HepG2 (cell line): ENCODE results near the gene COPS6. TPM values are rescaled to one million over a fixed set of nuclear protein-coding genes. Genes with fewer than 3 reads are reported as not detected.

Experiments
- ATM ChIP-seq: fragments of 450-650 bp; IDR thresholded peaks from 2 replicates; pipeline ENCODE4 v1.7.1; 2017; ENCODE audit warnings: mild to moderate bottlenecking, borderline replicate concordance
- CEBPB ChIP-seq: IDR thresholded peaks from 2 replicates; pipeline ENCODE4 v1.6.1; 2011; ENCODE audit warnings: low read depth, low read length, improper control_type of control experiment, borderline replicate concordance
- EP300 ChIP-seq, 3 experiments: sonication (generic) in 1 of 3; formaldehyde crosslinking in 1 of 3; IDR thresholded peaks; 2 replicates each; pipeline versions ENCODE4 v1.5.1 to v1.6.1; 2011 to 2020; ENCODE audit warnings: low read depth in 2 of 3, low read length in 2 of 3, borderline replicate concordance in 1 of 3, improper control_type of control experiment in 1 of 3, mild to moderate bottlenecking in 1 of 3, missing genetic modification reagents in 1 of 3, moderate library complexity in 1 of 3
- FLYWCH1 ChIP-seq: sonication (generic); formaldehyde crosslinking; IDR thresholded peaks from 2 replicates; pipeline ENCODE4 v1.8.1; 2023; ENCODE audit warnings: mild to moderate bottlenecking, missing genetic modification reagents
- GMEB2 ChIP-seq: IDR thresholded peaks from 2 replicates; pipeline ENCODE4 v1.6.1; 2016; ENCODE audit warnings: missing biosample characterization, missing genetic modification reagents, low read depth
- KIAA2018 ChIP-seq: sonication (generic); formaldehyde crosslinking; IDR thresholded peaks from 2 replicates; pipeline ENCODE4 v1.5.0; 2020; ENCODE audit warnings: mild to moderate bottlenecking, missing genetic modification reagents, borderline replicate concordance
- KLF16 ChIP-seq, 2 experiments: sonication (generic) in 1 of 2; formaldehyde crosslinking in 1 of 2; IDR thresholded peaks; 2 replicates each; pipeline versions ENCODE4 v1.6.1 to v1.8.0; 2016 to 2023; ENCODE audit warnings: missing genetic modification reagents in 2 of 2, missing compliant biosample characterization in 1 of 2
- NFYB ChIP-seq: sonication (generic); formaldehyde crosslinking; IDR thresholded peaks from 2 replicates; pipeline ENCODE4 v1.4.0; 2020; ENCODE audit warnings: missing genetic modification reagents
- SAFB2 ChIP-seq: sonication (generic); formaldehyde crosslinking; IDR thresholded peaks from 2 replicates; pipeline ENCODE4 v1.5.1; 2020; ENCODE audit warnings: missing genetic modification reagents, low read depth, mild to moderate bottlenecking, borderline replicate concordance
- YEATS4 ChIP-seq: sonication (generic); formaldehyde crosslinking; IDR thresholded peaks from 2 replicates; pipeline ENCODE4 v1.4.0; 2020; ENCODE audit warnings: missing genetic modification reagents, borderline replicate concordance
- ZFX ChIP-seq: sonication (generic); formaldehyde crosslinking; IDR thresholded peaks from 2 replicates; pipeline ENCODE4 v1.4.0; 2020; ENCODE audit warnings: mild to moderate bottlenecking, low read depth, missing genetic modification reagents, moderate library complexity
- ZNF275 ChIP-seq: sonication (generic); formaldehyde crosslinking; IDR thresholded peaks from 2 replicates; pipeline ENCODE4 v1.8.0; 2022; ENCODE audit warnings: missing genetic modification reagents, mild to moderate bottlenecking, inconsistent platforms, borderline replicate concordance
- ZNF672 ChIP-seq: sonication (generic); formaldehyde crosslinking; IDR thresholded peaks from 2 replicates; pipeline ENCODE4 v1.8.1; 2022; ENCODE audit warnings: missing genetic modification reagents
- ZSCAN5A ChIP-seq: sonication (generic); formaldehyde crosslinking; IDR thresholded peaks from 2 replicates; pipeline ENCODE4 v1.8.0; 2022; ENCODE audit warnings: mild to moderate bottlenecking, missing genetic modification reagents, borderline replicate concordance
- polyA plus RNA-seq, 8 experiments: library from polyadenylated mRNA; depleted of rRNA in 3 of 8; stranded (reverse) in 7 of 8; unstranded in 1 of 8; fragments of >200 nt; fragmentation: Illumina TruSeq in 4 of 8; extraction: Trizol in 4 of 8; gene quantifications; 2 replicates each; pipeline versions ENCODE4 v1.2.1 to v1.2.3, GENCODE V29; 2011 to 2016; ENCODE audit warnings: low read depth in 4 of 8, missing spikeins in 1 of 8, mixed read lengths in 1 of 8; ENCODE audit not compliant: insufficient read depth in 1 of 8
- total RNA-seq, 5 experiments: library from RNA; depleted of rRNA; stranded (reverse); fragments of >200 nt; fragmentation: Illumina TruSeq; extraction: Trizol; gene quantifications; 2 replicates each; pipeline ENCODE4 v1.2.3, GENCODE V29; 2016; ENCODE audit warnings: low read depth in 1 of 5

The COPS6 gene
- total and polyA plus RNA-seq, 2 of the 13 experiments (the other 11 are each of a cell fraction or from before 2014, with no cell fraction given): 33.4 to 117 TPM

- TF ChIP-seq YEATS4 (CRISPR knock-in tag): peak; percentile 83
- TF ChIP-seq NFYB (CRISPR knock-in tag): peak; percentile 65
- no peak for TF ChIP-seq GMEB2 (CRISPR knock-in tag)
- TF ChIP-seq SAFB2: no peak; the same call in 1 of the 2 replicates
- no peak for TF ChIP-seq FLYWCH1 (CRISPR knock-in tag)
- TF ChIP-seq KLF16 (CRISPR knock-in tag; IDR thresholded peaks at IDR 0.05): peak in 1 of 2 experiments; percentile 97; a peak in 2 of 4 replicates
- TF ChIP-seq EP300 (IDR thresholded peaks at IDR 0.05; ENCODE audit: low read depth in 2 of 2, low read length in 2 of 2): peak in 1 of 2 experiments; percentile 100; a peak in 1 of 4 replicates
- peak; percentile 8; the same call in 1 of the 2 replicates for TF ChIP-seq EP300 (CRISPR knock-in tag; IDR thresholded peaks at IDR 0.05; ENCODE audit: borderline replicate concordance)
- TF ChIP-seq ZSCAN5A: no peak
- TF ChIP-seq ZNF672 (CRISPR knock-in tag): no peak
- TF ChIP-seq CEBPB: no peak
- TF ChIP-seq KIAA2018 (CRISPR knock-in tag): no peak
- TF ChIP-seq ZNF275 (CRISPR knock-in tag): peak; percentile 40; the same call in 1 of the 2 replicates
- no peak for TF ChIP-seq ATM
- TF ChIP-seq ZFX (CRISPR knock-in tag): no peak
Measured at GRCh38 chr7:100119072-100119969, 30.6 kb downstream of the COPS6 start, which contains the start of the genes CNPY4 and TAF6 (continued).
